ENCODE results near the gene MMAB.

The MMAB gene

DNA sequence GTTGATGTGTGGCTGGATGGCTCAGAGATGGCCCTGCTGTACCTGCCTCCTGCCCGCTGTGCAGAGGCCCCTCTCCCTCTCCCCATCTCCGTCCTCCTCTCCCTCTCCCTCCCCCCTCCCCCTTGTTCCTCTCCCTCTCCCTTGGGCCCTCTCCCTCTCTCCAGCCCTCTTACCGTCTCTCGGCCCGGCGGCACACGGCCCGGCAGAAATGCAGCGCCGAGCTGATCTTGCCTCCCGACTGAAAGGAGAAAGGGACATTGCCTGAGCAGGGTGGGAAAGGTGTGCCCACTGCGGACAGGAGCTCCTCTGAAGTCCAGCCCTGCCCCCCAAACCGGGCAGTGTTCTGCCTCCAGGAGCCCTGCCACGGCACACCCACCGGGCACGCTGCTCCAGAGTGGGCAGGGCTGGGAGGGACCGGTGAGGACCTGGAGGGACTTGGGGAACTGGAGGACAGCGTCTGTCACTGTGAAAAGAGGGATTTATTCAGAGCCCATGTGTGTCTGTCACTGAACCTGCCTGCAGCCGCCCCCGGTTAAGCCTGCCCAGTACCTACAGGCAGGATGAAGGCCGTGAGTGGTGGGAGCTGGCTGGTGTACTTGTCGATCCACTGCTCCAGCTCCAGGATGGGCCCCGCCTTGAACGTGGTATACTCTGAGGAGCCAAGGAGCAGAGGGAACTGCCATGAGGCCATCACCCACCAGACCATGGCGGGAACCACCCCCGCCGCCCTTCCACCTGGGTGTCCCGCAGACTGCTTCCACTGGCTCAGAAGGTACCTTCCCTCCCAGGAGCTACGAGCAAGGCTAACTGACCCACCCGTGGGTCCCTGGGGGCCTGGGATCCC, 12.2 kb downstream of the MMAB start:
- no peak for DNase-seq (ENCODE audit: extremely low read depth in 1 of 2, low read depth in 1 of 2)

DNA sequence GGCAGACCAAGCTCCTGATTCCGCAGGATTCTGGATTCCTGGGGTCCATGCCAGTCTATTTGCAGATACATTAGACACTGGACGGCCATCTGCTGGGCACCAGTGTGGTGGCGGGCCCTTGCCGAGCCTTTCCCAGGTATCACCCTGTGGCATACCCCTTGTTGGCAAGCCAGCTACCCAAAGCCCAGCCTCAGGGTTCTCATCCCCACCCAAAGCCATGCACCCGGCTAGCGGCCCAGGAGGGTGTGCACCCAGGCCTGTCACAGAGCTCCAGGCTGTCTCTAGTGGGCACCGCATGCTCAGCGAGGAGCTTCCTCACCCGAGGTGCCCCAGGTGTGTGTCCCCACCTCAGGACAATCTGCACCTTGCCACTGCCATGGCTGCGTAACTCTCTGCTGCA, 13.7 kb downstream of the MMAB start:
- DNase-seq (ENCODE audit: extremely low read depth in 1 of 2, low read depth in 1 of 2): no peak

DNA sequence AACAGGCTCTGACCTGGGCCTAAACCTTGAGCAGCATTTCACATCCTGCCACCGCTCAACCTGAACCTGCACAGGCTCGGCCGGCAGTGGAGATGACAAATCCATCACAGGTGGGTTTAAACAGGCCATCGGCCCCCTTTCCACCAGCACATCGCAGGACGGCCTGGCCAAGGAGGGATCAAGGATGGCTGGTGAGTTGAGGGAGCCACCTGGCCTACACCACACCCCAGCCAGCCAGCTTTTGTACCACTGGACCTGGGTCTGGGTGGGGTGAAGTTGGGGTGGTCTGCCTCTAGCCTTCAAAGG, 14.2 kb downstream of the MMAB start:
- no peak for DNase-seq (ENCODE audit: extremely low read depth in 1 of 2, low read depth in 1 of 2)

- no peak for DNase-seq (ENCODE audit: extremely low read depth in 1 of 2, low read depth in 1 of 2)
These were observed 14.7 kb downstream of the MMAB start for GRCh38 chr12:109558374-109559199.

GRCh38 chr12:109557805-109558204, 15.5 kb downstream of the MMAB start:
- no peak for DNase-seq (ENCODE audit: extremely low read depth in 1 of 2, low read depth in 1 of 2)

- no peak for DNase-seq (ENCODE audit: extremely low read depth in 1 of 2, low read depth in 1 of 2)
These were observed 16.1 kb downstream of the MMAB start for GRCh38 chr12:109557200-109557599.

DNA sequence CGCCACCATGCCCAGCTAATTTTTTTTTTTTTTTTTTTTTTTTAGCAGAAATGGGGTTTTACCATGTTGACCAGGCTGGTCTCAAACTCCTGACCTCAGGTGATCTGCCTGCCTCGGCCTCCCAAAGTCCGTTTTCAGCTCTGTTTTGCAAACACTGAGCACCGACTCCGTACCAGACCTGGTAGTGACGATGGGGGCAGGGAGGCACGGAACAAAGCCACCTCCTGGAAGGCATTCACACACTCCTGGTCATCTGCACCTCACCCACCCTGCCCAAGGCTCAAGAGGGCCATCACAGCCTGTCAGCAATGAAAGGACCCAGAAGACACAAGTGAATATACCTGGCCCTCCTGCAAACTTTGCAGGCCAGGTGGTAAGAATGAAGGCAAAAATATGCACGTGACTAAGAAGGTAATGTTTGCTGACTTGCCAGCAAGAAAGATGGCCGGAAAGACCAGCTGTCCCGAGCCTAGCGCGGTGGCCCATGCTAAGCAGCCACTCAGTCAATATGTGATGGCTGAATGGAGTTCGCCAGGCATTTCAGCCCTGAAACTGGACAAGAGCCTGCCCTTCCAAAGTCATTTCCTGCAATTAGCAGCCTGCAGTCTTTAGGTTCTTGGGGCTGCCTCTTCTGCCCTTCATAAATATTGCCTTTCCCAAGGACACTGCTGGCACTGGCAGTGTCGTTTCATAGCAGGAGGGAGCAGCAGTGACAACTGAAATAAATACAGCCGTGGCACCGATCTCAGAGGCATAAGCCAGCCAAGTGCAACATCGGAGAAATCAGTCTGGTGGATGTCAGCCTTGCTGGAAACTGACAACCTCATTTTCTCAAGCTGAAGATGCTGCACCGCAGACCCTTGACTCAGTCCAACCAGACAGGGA, 17.6 kb downstream of the MMAB start:
- no peak for DNase-seq (ENCODE audit: extremely low read depth in 1 of 2, low read depth in 1 of 2)

- DNase-seq (ENCODE audit: extremely low read depth in 1 of 2, low read depth in 1 of 2): no peak
These were observed 18.5 kb downstream of the MMAB start for GRCh38 chr12:109554761-109555160.

DNA sequence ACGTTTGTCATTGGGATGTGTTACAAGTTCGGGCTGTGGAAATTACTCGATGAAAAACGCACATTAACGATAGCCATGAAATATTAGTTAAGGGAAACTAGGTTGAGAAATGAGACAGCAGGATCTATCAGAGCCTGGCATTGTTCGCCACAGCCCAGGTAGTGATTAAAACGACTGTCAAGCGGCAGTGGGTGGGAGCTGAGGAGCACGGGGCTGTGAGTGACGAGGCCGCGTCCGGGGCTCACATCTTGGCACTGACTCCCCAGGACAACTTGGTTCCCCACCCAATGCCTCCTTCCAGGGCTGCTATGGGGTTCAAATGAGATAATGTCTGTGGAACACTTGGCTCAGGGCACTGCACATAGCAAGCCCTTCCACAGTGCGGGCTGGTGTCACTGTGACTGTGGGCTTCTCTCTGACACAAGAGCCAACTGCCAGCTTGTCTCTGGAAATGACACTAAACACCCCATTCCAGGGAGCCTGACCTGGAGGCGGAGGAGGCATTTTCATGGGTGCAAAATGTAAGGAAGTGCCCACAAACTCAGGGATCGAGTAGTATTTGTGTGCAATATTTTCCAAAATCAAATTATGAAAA, 19.3 kb downstream of the MMAB start:
- no peak for DNase-seq (ENCODE audit: extremely low read depth in 1 of 2, low read depth in 1 of 2)

DNA sequence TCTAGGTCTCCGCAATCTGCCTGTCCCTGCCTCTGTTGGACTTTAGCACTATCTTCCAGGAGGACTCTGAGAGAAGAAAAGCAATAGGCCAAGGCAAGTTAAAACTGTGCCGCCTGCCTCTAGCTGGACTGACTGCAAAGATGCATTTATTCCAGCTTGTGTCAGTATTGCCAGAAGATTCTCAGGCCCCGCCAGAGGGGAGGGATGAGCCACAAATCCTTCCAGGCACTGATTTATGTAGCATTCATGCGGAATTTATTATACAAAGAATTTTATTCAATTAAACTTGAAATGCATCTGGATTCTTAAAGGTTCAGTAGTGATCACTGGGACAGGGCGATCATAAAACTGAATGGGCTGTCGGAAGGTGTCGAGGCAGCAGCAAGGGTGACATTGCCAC, 19.8 kb downstream of the MMAB start:
- no peak for DNase-seq (ENCODE audit: extremely low read depth in 1 of 2, low read depth in 1 of 2)

DNA sequence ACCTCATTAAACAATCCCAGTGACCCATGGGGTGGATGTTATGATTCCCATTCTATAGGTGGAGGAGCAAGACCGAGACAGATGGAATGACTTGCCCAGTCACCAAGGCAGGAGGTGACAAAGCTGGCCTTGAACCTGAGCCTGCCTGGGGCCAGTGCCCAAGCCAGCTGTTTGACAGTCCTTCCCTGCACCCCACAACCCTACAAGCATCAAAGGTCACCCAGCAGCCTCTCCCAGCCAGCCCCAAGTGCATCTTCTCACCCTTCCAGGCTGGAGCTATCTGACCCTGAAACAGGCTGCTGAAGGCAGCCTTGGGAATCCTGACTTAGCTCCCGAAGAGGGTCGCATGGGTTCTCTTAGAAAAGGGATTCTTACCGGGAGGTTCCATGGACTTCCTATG, 20.3 kb downstream of the MMAB start:
- DNase-seq (ENCODE audit: extremely low read depth in 1 of 2, low read depth in 1 of 2): no peak

DNA sequence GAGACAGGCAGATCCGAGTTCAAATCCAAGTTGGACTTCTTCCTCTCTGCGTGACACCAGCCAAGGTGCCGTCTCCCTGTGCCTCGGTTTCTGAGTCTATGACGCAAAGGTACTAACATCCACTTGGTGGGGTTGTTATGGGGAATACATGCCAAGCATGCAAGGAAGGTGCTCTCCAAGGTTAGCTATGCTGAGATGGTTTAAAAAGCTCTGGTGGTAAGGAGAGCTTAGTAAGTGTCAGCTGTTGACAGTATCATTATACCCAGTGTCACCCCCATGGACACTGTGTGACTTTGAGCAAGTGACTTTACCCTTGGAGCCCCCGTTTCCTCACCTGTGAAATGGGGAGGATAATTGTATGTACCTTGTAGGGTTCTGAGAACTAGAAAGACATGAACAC, 22.2 kb downstream of the MMAB start:
- no peak for DNase-seq (ENCODE audit: extremely low read depth in 1 of 2, low read depth in 1 of 2)

GRCh38 chr12:109550281-109550680, 23.0 kb downstream of the MMAB start:
- DNase-seq (ENCODE audit: extremely low read depth in 1 of 2, low read depth in 1 of 2): no peak

DNA sequence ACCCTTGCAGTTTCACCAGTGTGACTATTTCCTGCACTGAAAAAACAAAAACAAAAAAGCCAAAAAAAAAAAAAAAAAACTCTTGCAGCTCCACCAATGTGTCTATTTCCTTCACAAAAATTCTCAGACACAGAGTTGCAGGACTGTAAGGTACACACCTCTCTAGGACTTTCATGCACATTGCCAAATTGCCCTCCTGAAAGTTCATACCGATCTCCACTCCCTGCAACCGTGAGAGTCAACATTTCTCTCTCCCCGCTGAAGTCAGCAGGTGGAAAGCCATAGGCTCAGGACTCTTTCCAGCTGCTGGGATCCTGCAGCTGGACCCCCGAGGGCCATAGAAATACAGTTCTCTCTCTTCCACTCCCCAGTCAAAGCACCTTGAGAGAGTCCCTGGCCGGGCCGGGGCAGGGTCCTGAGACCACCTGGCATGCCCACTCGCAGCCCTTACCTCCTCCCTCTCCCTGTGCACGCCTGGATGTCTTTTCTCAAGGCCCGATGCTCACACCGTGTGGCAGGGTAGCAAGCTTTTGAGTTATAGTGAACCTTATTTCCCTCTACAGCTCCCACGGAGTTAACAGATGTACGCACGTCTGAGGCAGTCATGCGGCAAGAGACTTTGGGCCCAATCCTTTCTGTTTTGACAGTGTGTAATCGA, 23.6 kb downstream of the MMAB start:
- no peak for DNase-seq (ENCODE audit: extremely low read depth in 1 of 2, low read depth in 1 of 2)

GRCh38 chr12:109548258-109548657, 25.0 kb downstream of the MMAB start:
- no peak for DNase-seq (ENCODE audit: extremely low read depth in 1 of 2, low read depth in 1 of 2)

DNA sequence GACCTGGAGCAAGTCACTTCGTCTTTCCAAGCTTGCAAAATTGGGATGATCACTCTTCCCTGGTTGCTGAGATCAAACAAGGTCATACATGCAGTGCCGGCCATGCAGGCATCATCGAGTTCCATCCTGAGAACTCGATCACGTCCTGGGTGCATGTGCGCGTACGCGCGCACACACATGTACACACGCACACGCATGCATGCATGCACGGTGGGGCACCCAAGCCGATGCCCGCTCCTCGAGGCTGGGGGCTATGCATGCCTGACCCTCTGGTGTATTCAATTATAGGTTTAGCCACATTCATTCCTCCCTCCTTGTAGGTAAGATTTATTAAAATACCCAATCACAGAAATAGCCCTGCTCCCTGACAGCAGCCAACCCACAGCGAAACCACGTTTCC, 26.0 kb downstream of the MMAB start:
- DNase-seq (ENCODE audit: extremely low read depth in 1 of 2, low read depth in 1 of 2): no peak

- DNase-seq (ENCODE audit: extremely low read depth in 1 of 2, low read depth in 1 of 2): no peak
These were observed 27.5 kb downstream of the MMAB start for GRCh38 chr12:109545826-109546225.

DNA sequence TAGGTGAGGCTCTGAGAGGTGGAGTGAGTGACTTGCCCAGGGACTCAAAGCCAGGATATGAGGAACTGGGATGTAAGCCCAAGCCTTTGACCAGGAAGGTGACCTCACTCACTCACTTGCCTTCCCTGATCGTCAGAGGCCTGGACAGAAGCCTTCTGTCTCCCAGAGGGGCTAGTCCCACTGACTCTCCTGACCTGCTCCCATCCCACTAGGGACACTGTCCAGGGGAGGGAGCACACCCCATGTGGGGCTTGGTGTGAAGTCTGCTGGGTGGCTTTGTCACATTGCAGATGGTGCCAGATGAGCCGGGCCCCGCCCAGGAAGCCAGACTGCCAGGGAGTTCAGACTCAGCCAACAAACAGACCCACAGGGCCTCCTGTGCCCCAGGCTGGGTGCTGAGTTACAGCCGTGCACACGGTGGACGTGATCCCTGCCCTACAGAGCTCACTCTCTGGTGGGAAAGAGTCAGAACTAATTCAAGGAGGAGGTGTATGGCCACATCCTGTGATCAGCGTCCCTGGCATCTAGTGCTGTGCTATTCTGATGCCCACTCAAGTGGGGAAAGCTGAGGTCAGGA, 28.3 kb downstream of the MMAB start:
- DNase-seq (ENCODE audit: extremely low read depth in 1 of 2, low read depth in 1 of 2): no peak

- DNase-seq (ENCODE audit: extremely low read depth in 1 of 2, low read depth in 1 of 2): no peak
These were observed 30.4 kb downstream of the MMAB start for GRCh38 chr12:109542876-109543275.

DNA sequence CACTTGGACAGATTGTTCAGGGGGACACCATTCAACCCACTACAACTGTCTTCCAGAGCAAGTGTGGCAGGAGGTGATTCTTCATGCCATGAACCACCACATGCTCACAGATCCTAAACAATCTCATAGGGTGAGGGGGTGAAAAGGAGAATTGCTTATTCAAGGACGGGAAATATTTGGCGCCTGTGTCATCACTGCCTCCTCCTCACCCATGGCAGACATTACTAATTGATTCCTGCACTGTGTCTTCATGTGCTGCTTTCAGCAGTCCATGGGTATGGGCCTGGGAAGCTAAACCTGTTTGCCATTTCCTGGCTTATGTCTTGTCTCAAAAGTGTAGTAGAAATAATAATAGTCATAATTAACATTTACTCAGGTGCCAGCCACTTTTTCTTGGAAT, 31.3 kb downstream of the MMAB start:
- DNase-seq (ENCODE audit: extremely low read depth in 1 of 2, low read depth in 1 of 2): no peak

All from stimulated activated CD8-positive, alpha-beta memory T cell treated with anti-CD3 and anti-CD28 coated beads, Interleukin-7, amount 100 ng/mL, for 48 hours (primary cell).